HG03139 (cell line): Measurements from ENCODE around the gene NDUFA12.

Experiments
- ATAC-seq: cut with Tn5 transposase; IDR thresholded peaks from one replicate; pipeline ENCODE4 v1.9.1; 2021; ENCODE audit not compliant: unreplicated experiment

Gene NDUFA12

DNA sequence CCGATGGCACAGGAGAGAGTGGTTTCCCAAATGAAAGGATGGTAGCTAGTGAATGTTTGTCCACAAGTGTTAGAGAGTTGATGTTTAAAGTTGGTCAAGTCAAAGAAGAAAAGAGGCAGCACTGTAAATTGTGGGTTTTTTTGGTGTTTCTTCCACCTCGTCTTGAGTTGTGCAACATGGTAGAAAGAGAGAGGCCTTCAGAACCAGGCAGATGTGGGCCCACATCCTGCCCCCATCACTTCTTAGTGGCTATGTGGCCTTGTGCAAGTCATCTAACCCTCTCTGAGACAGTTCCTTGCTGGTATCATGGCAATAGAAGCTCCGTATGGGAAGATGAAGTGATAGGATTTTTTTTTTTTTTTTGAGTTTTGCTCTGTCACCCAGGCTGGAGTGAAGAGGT is 60.8 kb downstream of the NDUFA12 start:
- ATAC-seq: no peak

DNA sequence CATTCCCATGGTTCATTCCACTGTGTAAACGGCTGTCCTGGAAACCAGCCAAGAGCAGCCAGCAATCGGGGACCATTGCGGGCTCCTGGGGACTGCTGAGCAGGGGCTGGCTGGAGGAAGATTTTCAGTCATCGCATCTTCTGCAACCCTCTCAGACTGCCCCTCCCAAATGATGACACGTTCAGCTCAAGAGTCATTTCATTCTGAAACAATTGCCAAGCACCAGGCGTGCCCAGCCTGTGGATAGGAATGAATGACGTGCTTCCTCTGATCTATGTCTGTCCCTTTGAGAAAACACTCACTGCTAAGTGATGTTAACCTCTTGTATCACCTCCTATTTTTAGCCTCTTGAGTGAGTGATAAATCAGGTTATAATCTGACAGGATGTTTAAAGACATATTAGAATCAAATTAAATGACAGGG is 62.0 kb downstream of the NDUFA12 start:
- no peak for ATAC-seq

DNA sequence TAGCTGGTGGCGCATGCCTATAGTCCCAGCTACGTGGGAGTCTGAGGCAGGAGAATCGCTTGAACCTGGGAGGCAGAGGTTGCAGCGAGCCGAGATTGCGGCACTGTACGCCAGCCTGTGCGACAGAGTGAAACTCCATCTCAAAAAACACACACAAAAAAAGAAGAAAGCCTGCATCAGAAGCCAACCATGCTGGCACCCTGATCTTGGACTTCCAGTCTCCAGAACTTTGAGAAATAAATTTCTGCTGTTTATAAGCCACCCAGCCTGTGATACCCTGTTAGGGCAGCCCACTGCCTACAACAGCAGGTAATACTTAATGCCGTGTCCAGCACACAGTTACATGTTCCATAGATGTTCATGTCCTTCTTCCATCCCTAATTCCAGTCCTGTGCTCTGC is 62.7 kb downstream of the NDUFA12 start:
- no peak for ATAC-seq

DNA sequence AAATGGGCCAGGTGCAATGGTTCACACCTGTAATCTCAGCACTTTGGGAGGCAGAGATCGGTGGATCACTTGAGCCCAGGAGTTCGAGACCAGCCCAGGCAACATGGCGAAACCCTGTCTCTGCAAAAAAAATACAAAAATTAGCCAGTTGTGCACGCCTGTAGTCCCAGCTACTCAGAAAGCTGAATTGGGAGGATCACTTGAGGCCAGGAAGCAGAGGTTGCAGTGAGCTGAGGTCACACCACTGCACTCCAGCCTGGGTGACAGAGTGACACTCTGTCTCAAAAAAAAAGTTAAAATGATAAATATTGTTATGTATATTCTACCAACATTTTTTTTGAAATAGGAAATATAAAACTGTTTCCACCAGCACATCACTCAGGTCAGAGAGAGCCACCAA is 64.9 kb downstream of the NDUFA12 start:
- no peak for ATAC-seq

DNA sequence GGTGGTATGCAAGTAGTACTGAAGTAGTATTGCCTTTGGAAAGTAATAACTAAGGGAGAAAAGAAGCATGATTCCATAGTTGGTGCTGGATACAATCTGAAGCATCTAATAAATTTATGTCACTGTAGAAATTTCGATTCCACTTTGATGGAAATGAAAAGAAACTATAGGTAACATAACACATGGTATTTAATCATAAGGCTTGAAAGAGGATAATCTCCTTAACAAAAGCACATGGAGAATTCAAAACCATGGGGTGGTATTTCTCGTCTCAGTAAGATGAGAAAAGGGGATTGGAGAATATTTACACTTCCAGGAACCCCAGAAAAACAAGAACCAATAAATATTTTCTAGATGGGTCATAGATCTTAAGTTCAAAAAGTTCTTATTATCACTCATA is 72.7 kb downstream of the NDUFA12 start:
- no peak for ATAC-seq

DNA sequence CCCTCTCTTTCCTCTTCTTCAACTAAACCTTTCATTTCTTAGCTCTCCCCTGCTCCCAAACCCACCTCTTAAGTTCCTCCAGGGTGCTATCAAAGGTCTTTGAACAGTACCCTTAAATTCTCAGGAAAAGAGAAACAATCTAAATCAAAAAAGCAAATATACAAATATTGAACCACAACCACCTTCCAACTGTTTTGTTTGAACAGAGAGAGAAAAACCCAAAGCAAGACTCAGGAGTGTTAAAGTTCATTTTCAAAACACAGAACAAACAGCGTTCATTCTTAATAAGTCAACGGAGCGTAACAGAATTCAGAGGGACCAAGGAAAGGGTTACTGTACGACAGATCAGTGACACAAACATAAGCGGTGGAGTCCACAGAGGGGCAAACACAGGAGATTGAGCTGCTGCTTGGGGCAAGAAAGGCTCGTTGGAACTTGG is 73.3 kb downstream of the NDUFA12 start:
- no peak for ATAC-seq

DNA sequence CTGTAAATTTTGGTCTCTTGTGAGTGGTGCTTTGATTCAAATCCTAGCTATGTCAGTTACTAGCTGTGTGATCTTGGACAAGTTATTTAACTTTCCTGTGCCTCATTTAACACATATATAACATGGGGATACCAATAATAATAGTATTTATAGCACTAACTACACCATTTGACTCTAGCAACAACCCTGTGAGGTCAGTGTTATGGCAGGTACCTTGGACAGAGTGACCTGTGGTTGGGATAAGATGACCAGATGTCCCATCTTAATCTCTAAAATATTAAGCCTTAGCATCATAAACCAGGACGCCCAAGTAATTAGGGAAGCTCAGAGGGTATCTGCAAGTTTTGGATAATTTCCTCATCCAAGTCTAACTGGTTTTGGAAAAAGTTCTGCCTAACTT is 73.7 kb downstream of the NDUFA12 start:
- no peak for ATAC-seq

DNA sequence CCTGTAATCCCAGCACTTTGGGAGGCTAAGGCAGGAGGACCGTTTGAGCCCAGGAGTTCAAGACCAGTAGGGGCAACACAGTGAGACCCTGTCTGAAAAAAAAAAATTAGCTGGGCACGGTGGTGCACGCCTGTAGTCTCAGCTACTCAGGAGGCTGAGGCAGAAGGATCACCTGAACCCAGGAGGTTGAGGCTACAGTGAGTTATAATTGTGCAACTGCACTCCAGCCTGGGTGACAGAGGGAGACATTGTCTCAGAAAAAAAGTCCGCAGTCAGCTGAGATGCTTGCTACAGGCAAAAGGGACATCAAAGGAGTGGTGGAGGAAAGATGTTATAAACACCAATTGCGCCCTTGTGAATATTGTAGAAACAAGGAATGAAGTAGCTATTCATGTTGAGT is 77.8 kb downstream of the NDUFA12 start:
- no peak for ATAC-seq

DNA sequence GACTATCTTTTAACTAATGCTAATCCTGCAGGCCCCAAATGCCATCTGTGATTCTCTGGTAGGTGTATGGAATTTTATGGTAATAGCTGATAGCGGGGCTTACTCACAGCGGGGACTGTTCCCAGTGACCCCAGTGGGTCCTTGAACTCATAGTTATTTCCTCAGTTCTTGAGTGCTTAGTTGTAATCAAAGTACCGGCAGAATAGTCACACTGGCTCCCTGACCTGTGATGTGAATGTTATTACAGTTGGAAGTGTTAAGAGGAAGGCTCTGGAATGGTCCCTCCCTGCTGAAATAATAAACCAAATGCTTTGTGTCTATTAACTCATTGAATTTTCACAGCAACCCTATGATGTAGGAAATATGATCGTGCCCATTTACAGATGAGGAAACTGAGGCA is 78.3 kb downstream of the NDUFA12 start:
- ATAC-seq: no peak

DNA sequence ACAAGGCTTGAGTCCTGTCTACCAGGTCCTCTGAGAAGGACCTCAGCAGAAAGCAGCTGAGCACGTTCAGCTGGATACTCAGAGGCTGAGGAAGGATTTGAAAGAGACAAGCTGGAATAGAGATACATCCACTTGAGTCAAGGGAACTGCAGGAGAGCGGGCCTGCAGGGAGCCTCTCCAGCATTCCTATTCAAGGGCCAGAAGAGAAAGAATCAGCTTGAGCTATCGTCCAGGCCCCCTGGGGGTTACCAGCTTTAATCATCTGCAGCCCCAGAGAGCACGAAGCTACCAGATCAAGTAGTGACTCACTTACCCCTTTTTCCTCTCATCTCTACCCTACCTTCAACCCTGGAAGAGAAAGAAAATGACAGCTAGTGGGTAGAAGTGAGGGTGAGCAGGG is 80.9 kb downstream of the NDUFA12 start:
- no peak for ATAC-seq
